ENCODE data around the gene SP140.
"Not testable (repeated sequence)": the region's sequence is repeated elsewhere in the genome, so short reads cannot be mapped to it uniquely, and the experiment has no call there.

SP140 gene

DNA sequence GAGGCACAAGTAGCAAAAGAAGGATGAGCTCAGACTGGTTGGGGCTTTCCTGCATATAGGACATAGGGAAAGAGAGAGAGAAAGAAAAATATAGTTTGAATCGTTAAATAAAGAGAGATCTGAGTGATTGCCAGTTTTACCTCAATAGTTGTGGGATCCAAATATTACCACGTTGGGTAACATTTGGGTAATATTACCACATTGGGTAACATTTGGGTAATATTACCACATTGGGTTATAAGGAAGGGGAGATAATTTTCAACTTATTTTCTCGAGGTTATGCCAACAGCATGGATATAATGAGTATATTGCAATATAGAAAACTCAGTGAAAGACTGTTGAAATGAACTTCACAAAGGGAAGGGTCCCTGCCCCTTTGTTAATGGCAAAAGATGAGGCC is 20.7 kb downstream of the SP140 start:
- H3K36me3 Mint-ChIP-seq (ENCODE audit: low read depth), result peaks cover 22% of the 10 kb centered on the region
- no peak for DNase-seq
- no peaks in the 10 kb centered on the region for H3K9me3 Mint-ChIP-seq
- H3K27me3 Mint-ChIP-seq, result no peaks in the 10 kb centered on the region
- no peak for ATAC-seq
- peaks cover 3% of the 10 kb centered on the region for H3K4me1 Mint-ChIP-seq
- no peak overlapping the region for H3K27ac Mint-ChIP-seq
- no peak overlapping the region for H3K4me3 Mint-ChIP-seq

GRCh38 chr2:230250231-230250630 is 24.7 kb downstream of the SP140 start:
- H3K4me1 Mint-ChIP-seq, result peaks cover 3% of the 10 kb centered on the region
- H3K27me3 Mint-ChIP-seq, result no peaks in the 10 kb centered on the region
- no peak for ATAC-seq
- no peak overlapping the region for H3K27ac Mint-ChIP-seq
- no peaks in the 10 kb centered on the region for H3K9me3 Mint-ChIP-seq
- no peak for DNase-seq
- peaks cover 9% of the 10 kb centered on the region for H3K36me3 Mint-ChIP-seq (ENCODE audit: low read depth)
- no peak overlapping the region for H3K4me3 Mint-ChIP-seq

- peak; percentile 22 for DNase-seq
- Mint-ChIP-seq H3K4me3 (no peak overlapping the region), H3K4me1 (peaks cover 27% of the 10 kb centered on the region), H3K36me3 (ENCODE audit: low read depth) (peaks cover 36% of the 10 kb centered on the region), H3K27me3 (no peaks in the 10 kb centered on the region), H3K27ac (no peak overlapping the region), H3K9me3 (peaks cover 3% of the 10 kb centered on the region)
- peak; percentile 74 for ATAC-seq
These were observed 28.8 kb downstream of the SP140 start for GRCh38 chr2:230254152-230254881.

- peak; percentile 74 for ATAC-seq
- DNase-seq, result no peak
- Mint-ChIP-seq H3K27ac (peak overlapping the region; percentile 90), H3K4me1 (peaks cover 44% of the 10 kb centered on the region), H3K27me3 (no peaks in the 10 kb centered on the region), H3K9me3 (peaks cover 15% of the 10 kb centered on the region), H3K36me3 (ENCODE audit: low read depth) (peaks cover 52% of the 10 kb centered on the region), H3K4me3 (peak overlapping the region; percentile 19)
These were observed 31.3 kb downstream of the SP140 start for GRCh38 chr2:230256733-230257332.

GRCh38 chr2:230258483-230258882 is 32.9 kb downstream of the SP140 start:
- Mint-ChIP-seq H3K9me3 (peaks cover 15% of the 10 kb centered on the region), H3K36me3 (ENCODE audit: low read depth) (peaks cover 63% of the 10 kb centered on the region), H3K4me1 (peaks cover 60% of the 10 kb centered on the region), H3K27ac (no peak overlapping the region), H3K27me3 (no peaks in the 10 kb centered on the region), H3K4me3 (no peak overlapping the region)
- no peak for ATAC-seq
- DNase-seq, result no peak

DNA sequence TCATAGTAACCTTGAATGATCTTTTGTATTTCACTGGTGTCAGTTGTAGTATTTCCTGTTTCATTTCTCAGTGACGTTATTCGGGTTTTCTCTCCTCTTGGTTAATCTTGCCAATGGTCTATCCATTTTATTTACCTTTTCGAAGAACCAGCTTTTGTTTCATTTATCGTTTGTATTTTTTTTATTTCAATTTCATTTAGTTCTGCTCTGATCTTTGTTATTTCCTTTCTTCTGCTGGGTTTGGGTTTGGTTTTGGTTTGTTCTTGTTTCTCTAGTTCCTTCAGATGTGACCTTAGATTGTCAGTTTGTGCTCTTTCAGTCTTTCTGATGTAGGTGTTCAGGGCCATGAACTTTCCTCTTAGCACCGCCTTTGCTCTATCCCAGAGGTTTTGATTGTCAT is 36.7 kb downstream of the SP140 start:
- Mint-ChIP-seq H3K9me3 (peaks cover 13% of the 10 kb centered on the region), H3K27ac (peak overlapping the region; percentile 76), H3K4me1 (peaks cover 72% of the 10 kb centered on the region), H3K27me3 (no peaks in the 10 kb centered on the region), H3K4me3 (peak overlapping the region; percentile 62), H3K36me3 (ENCODE audit: low read depth) (peaks cover 86% of the 10 kb centered on the region)
- ATAC-seq (peak; percentile 57), DNase-seq (no peak)

DNA sequence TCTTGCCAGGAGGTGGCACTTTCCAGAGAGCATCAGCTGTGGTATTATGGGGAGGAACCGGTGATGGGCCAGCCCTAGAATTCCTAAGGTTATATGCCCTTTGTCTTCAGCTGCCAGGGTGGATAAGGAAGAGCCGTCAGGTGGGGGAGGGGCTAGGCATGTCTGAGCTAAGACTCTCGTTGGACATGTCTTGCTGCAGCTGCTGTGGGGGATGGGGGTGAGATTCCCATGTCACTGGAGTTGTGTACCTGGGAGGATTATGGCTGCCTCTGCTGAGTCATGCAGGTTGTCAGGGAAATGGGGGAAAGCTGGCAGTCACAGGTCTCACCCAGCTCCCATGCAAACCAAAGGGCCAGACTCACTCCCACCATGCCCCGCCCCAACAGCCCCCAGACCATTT is 39.4 kb downstream of the SP140 start:
- Mint-ChIP-seq H3K36me3 (ENCODE audit: low read depth) (peaks cover 84% of the 10 kb centered on the region), H3K4me1 (peaks cover 83% of the 10 kb centered on the region)
- ATAC-seq, DNase-seq, H3K4me3 Mint-ChIP-seq, H3K27me3 Mint-ChIP-seq, H3K9me3 Mint-ChIP-seq, H3K27ac Mint-ChIP-seq: not testable (repeated sequence)

- no peak for ATAC-seq
- DNase-seq, result no peak
- Mint-ChIP-seq H3K9me3 (peaks cover 8% of the 10 kb centered on the region), H3K4me3 (no peak overlapping the region), H3K27me3 (no peaks in the 10 kb centered on the region), H3K27ac (peak overlapping the region; percentile 50), H3K36me3 (ENCODE audit: low read depth) (peaks cover 82% of the 10 kb centered on the region), H3K4me1 (peaks cover 75% of the 10 kb centered on the region)
These were observed 41.1 kb downstream of the SP140 start for GRCh38 chr2:230266638-230267037.

DNA sequence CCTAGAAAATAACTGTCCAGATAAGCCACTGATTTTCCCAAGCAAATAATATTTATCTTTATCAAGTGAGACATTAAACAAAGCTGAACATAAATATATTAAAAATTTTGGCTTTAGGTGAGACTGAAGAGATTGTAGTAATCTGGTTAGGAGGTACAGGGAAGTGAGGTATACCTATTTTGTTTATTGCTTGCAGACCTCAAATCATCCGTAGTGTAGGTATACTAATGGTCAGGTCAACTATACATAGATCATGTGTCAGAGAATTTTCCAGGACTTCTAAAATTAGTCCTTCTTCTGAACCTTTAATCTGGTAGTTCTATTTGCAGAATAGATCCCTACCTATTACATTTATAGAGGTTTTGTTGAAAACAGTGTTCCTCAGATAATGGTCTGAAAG is 41.5 kb downstream of the SP140 start:
- ATAC-seq (no peak), DNase-seq (no peak)
- peaks cover 82% of the 10 kb centered on the region for H3K36me3 Mint-ChIP-seq (ENCODE audit: low read depth)
- H3K27ac Mint-ChIP-seq, result peak overlapping the region; percentile 66
- no peak overlapping the region for H3K4me3 Mint-ChIP-seq
- peaks cover 74% of the 10 kb centered on the region for H3K4me1 Mint-ChIP-seq
- peaks cover 11% of the 10 kb centered on the region for H3K9me3 Mint-ChIP-seq
- H3K27me3 Mint-ChIP-seq, result no peaks in the 10 kb centered on the region

DNA sequence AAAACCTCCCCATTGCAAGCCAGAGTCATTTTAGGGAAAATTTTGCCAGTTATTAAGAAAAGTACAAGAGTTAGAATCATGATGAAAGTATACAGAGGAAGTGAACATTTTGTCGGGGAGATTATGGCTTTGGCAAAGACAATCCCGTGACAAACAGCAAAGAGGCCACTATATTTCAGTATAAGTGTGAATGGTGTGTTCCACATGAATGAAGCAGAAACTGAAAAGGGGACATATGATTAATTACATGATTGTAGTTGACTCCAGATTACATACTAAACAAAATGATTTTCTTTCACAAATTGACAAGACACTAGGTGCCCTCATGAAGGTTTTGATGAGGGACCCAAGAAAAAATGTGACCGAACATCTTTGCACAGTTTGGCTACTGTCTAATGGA is 42.0 kb downstream of the SP140 start:
- peak; percentile 14 for ATAC-seq
- H3K27ac Mint-ChIP-seq, result peak overlapping the region; percentile 66
- H3K36me3 Mint-ChIP-seq (ENCODE audit: low read depth), result peaks cover 82% of the 10 kb centered on the region
- peaks cover 69% of the 10 kb centered on the region for H3K4me1 Mint-ChIP-seq
- peaks cover 14% of the 10 kb centered on the region for H3K9me3 Mint-ChIP-seq
- DNase-seq, result no peak
- H3K4me3 Mint-ChIP-seq, result no peak overlapping the region
- no peaks in the 10 kb centered on the region for H3K27me3 Mint-ChIP-seq

- Mint-ChIP-seq H3K4me3 (peak overlapping the region; percentile 9), H3K9me3 (peaks cover 15% of the 10 kb centered on the region), H3K4me1 (peaks cover 57% of the 10 kb centered on the region), H3K27me3 (no peaks in the 10 kb centered on the region), H3K36me3 (ENCODE audit: low read depth) (peaks cover 87% of the 10 kb centered on the region), H3K27ac (peak overlapping the region; percentile 71)
- ATAC-seq (peak; percentile 83), DNase-seq (no peak)
These were observed 43.2 kb downstream of the SP140 start for GRCh38 chr2:230268606-230269243.

DNA sequence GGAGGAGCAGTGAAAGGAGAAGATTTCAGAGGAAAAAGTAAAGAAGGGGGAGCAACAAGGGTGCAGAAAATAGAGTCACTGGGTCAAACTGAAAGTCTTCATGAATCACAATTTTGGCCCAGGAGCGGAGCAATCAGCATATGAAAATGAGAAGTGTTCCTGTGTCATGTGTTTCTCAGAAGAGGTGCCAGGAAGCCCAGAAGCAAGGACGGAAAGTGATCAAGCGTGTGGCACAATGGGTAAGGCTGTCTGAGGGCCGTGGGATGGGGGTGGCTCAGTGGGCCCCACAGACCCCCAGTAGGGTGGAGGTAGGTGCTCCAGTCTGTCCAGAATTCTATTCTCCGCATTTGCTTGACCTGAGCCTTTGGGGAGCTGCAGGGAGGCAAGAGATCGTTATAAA is 44.2 kb downstream of the SP140 start:
- ATAC-seq (peak; percentile 57), DNase-seq (peak; percentile 22)

GRCh38 chr2:230282936-230283335 is 57.4 kb downstream of the SP140 start:
- Mint-ChIP-seq H3K36me3 (ENCODE audit: low read depth) (peaks cover 46% of the 10 kb centered on the region), H3K27me3 (no peaks in the 10 kb centered on the region), H3K27ac (no peak overlapping the region), H3K4me3 (no peak overlapping the region), H3K4me1 (peaks cover 5% of the 10 kb centered on the region), H3K9me3 (no peaks in the 10 kb centered on the region)
- ATAC-seq (no peak), DNase-seq (no peak)

More for the DNA sequence above, 44.2 kb downstream of the SP140 start:
- H3K4me3 Mint-ChIP-seq, result peak overlapping the region; percentile 28
- H3K27ac Mint-ChIP-seq, result peak overlapping the region; percentile 71
- peaks cover 82% of the 10 kb centered on the region for H3K36me3 Mint-ChIP-seq (ENCODE audit: low read depth)
- H3K4me1 Mint-ChIP-seq, result peaks cover 50% of the 10 kb centered on the region
- H3K9me3 Mint-ChIP-seq, result peaks cover 15% of the 10 kb centered on the region
- no peaks in the 10 kb centered on the region for H3K27me3 Mint-ChIP-seq

GRCh38 chr2:230286048-230286447 is 60.5 kb downstream of the SP140 start:
- H3K36me3 Mint-ChIP-seq (ENCODE audit: low read depth), result peaks cover 64% of the 10 kb centered on the region
- no peak overlapping the region for H3K27ac Mint-ChIP-seq
- no peak for ATAC-seq
- H3K4me1 Mint-ChIP-seq, result peaks cover 19% of the 10 kb centered on the region
- no peak overlapping the region for H3K4me3 Mint-ChIP-seq
- H3K9me3 Mint-ChIP-seq, result peaks cover 11% of the 10 kb centered on the region
- no peak for DNase-seq
- no peaks in the 10 kb centered on the region for H3K27me3 Mint-ChIP-seq

DNA sequence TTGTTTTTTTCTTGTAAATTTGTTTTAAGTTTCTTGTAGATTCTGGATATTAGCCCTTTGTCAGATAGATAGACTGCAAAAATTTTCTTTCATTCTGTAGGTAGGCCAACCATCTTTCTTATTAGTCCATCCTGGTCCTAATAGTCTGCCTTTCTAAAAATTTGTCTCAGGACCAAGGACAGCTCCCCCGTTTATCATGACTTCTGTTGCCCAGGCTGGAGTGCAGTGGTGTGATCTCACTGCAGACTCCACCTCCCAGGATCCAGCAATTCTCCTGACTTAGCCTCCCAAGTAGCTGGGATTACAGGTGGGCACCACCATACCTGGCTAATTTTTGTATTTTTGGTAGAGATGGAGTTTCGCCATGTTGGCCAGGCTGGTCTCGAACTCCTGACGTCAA is 63.8 kb downstream of the SP140 start:
- Mint-ChIP-seq H3K9me3 (peaks cover 14% of the 10 kb centered on the region), H3K36me3 (ENCODE audit: low read depth) (peaks cover 86% of the 10 kb centered on the region), H3K4me1 (peaks cover 19% of the 10 kb centered on the region)
- DNase-seq, H3K27me3 Mint-ChIP-seq, H3K27ac Mint-ChIP-seq, ATAC-seq, H3K4me3 Mint-ChIP-seq: not testable (repeated sequence)

Measured in activated naive CD8-positive, alpha-beta T cell treated with anti-CD3 and anti-CD28 coated beads, Interleukin-2, amount 50 U/mL, for 24 hours (primary cell).